SK-N-SH (cell line): ENCODE measurements around the gene XAGE2.

Experiments
- CTCF ChIP-seq: fragments of 200-600 bp; sonication (generic); IDR thresholded peaks from 2 replicates; pipeline ENCODE4 v1.6.1; 2017; ENCODE audit warnings: antibody characterized with exemption, mild to moderate bottlenecking, moderate library complexity
- FOXM1 ChIP-seq: IDR thresholded peaks from 2 replicates; pipeline ENCODE4 v1.4.0; 2012; ENCODE audit warnings: low read depth, mild to moderate bottlenecking
- GABPA ChIP-seq: IDR thresholded peaks from 2 replicates; pipeline ENCODE4 v1.4.0; 2012; ENCODE audit warnings: low read depth, mild to moderate bottlenecking
- MXI1 ChIP-seq: IDR thresholded peaks from 2 replicates; pipeline ENCODE4 v1.6.1; 2012; ENCODE audit warnings: mild to moderate bottlenecking, low read depth, low read length, improper control_type of control experiment
- NFIC ChIP-seq: IDR thresholded peaks from 2 replicates; pipeline ENCODE4 v1.4.0; 2012; ENCODE audit warnings: borderline replicate concordance
- SMC3 ChIP-seq: IDR thresholded peaks from 2 replicates; pipeline ENCODE4 v1.6.1; 2012; ENCODE audit warnings: low read depth, low read length, improper control_type of control experiment
- TEAD4 ChIP-seq: IDR thresholded peaks from 2 replicates; pipeline ENCODE4 v1.4.0; 2012; ENCODE audit warnings: mild to moderate bottlenecking, borderline replicate concordance; ENCODE audit not compliant: insufficient read depth
- YY1 ChIP-seq: IDR thresholded peaks from 2 replicates; pipeline ENCODE4 v1.4.0; 2012; ENCODE audit warnings: low read depth, mild to moderate bottlenecking
- TF ChIP-seq, protein P1 (sequence below): fragments of 150-350 bp; IDR thresholded peaks from 2 replicates; pipeline ENCODE4 v1.6.1; 2017; ENCODE audit warnings: antibody characterized with exemption, low read length, low read depth, borderline replicate concordance

- TF ChIP-seq CTCF (no peak), NFIC (no peak), GABPA (no peak), YY1 (no peak), MXI1 (no peak), TEAD4 (no peak), SMC3 (no peak), FOXM1 (no peak)
- TF ChIP-seq, protein P1, sequence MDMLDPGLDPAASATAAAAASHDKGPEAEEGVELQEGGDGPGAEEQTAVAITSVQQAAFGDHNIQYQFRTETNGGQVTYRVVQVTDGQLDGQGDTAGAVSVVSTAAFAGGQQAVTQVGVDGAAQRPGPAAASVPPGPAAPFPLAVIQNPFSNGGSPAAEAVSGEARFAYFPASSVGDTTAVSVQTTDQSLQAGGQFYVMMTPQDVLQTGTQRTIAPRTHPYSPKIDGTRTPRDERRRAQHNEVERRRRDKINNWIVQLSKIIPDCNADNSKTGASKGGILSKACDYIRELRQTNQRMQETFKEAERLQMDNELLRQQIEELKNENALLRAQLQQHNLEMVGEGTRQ: no peak
Measured at GRCh38 chrX:52337410-52337809, 31.4 kb upstream of the XAGE2 start.
